Neural cell (in vitro differentiated cells): ENCODE results near the gene KBTBD3. TPM values are rescaled to one million over a fixed set of nuclear protein-coding genes. Genes with fewer than 3 reads are reported as not detected.

Experiments
- H2AFZ ChIP-seq: fragments of 200-600, 300-800 bp; sonication (generic), shearing (Covaris generic); 2 replicates; pipeline ENCODE4 v1.6.0; 2014; ENCODE audit warnings: low read depth, mild to moderate bottlenecking, antibody characterized with exemption, low read length, moderate library complexity
- H3F3A ChIP-seq: fragments of 200-600 bp; shearing (Covaris generic); 2 replicates; pipeline ENCODE4 v1.6.1; 2016; ENCODE audit warnings: mild to moderate bottlenecking, moderate library complexity, mixed read lengths, antibody characterized with exemption, low read length; ENCODE audit not compliant: insufficient read depth, poor library complexity, severe bottlenecking
- H3K27ac ChIP-seq: fragments of 200-600, 300-800 bp; sonication (generic), shearing (Covaris generic); 2 replicates; pipeline ENCODE4 v1.5.1; 2014; ENCODE audit warnings: mild to moderate bottlenecking, low read length, moderate library complexity
- H3K27me3 ChIP-seq: fragments of 300-800, 200-600 bp; sonication (generic), shearing (Covaris generic); 2 replicates; pipeline ENCODE4 v1.6.0; 2014; ENCODE audit warnings: mild to moderate bottlenecking, low read depth, low read length, moderate library complexity; ENCODE audit not compliant: insufficient read depth
- H3K36me3 ChIP-seq: fragments of 300-800, 200-600 bp; sonication (generic), shearing (Covaris generic); 2 replicates; pipeline ENCODE4 v1.5.1; 2014; ENCODE audit warnings: mild to moderate bottlenecking, antibody characterized with exemption, low read length, moderate library complexity; ENCODE audit not compliant: insufficient read depth
- H3K4me2 ChIP-seq: fragments of 300-800, 200-600 bp; sonication (generic), shearing (Covaris generic); 2 replicates; pipeline ENCODE4 v1.6.0; 2014; ENCODE audit warnings: mild to moderate bottlenecking, low read length
- H3K4me3 ChIP-seq: fragments of 300-800, 200-600 bp; sonication (generic), shearing (Covaris generic); 2 replicates; pipeline ENCODE4 v1.5.1; 2014; ENCODE audit warnings: mild to moderate bottlenecking, low read length, moderate library complexity
- H3K79me2 ChIP-seq: fragments of 200-600 bp; shearing (Covaris generic); replicated peaks from 2 replicates; pipeline ENCODE4 v1.6.0; 2014; ENCODE audit warnings: mild to moderate bottlenecking, low read length, moderate library complexity; ENCODE audit not compliant: insufficient read depth
- H3K9ac ChIP-seq: fragments of 300-800, 200-600 bp; sonication (generic), shearing (Covaris generic); 2 replicates; pipeline ENCODE4 v1.6.1; 2016; ENCODE audit warnings: mild to moderate bottlenecking, low read length, mixed read lengths
- H3K9me2 ChIP-seq: fragments of 200-600 bp; shearing (Covaris generic); 2 replicates; pipeline ENCODE4 v1.6.1; 2016; ENCODE audit warnings: mild to moderate bottlenecking, low read length, mixed read lengths; ENCODE audit not compliant: insufficient read depth
- H3K9me3 ChIP-seq: fragments of 200-600, 300-800 bp; sonication (generic), shearing (Covaris generic); 2 replicates; pipeline ENCODE4 v1.6.1; 2016; ENCODE audit warnings: mild to moderate bottlenecking, mixed run types, low read length, moderate library complexity, mixed read lengths
- H4K20me1 ChIP-seq: fragments of 200-600 bp; shearing (Covaris generic); 2 replicates; pipeline ENCODE4 v1.6.1; 2016; ENCODE audit warnings: mild to moderate bottlenecking, mixed run types; ENCODE audit not compliant: insufficient read depth
- CTCF ChIP-seq: fragments of 450-650 bp; IDR thresholded peaks from 2 replicates; pipeline ENCODE4 v1.5.1; 2014; ENCODE audit warnings: antibody characterized with exemption, mild to moderate bottlenecking, moderate library complexity; ENCODE audit not compliant: poor library complexity, severe bottlenecking
- EP300 ChIP-seq: fragments of 450-650 bp; conservative IDR thresholded peaks from 2 replicates; pipeline ENCODE4 v1.6.1; 2014; ENCODE audit warnings: antibody characterized with exemption, mild to moderate bottlenecking, moderate library complexity; ENCODE audit not compliant: poor library complexity, severe bottlenecking
- EZH2 ChIP-seq: fragments of 200-600, 300-800 bp; shearing (Covaris generic), sonication (generic); IDR thresholded peaks from 2 replicates; pipeline ENCODE4 v1.6.1; 2014; ENCODE audit warnings: antibody characterized with exemption, low read length, borderline replicate concordance, mild to moderate bottlenecking; ENCODE audit not compliant: insufficient read depth, poor library complexity, severe bottlenecking
- MXI1 ChIP-seq: fragments of 450-650 bp; conservative IDR thresholded peaks from 2 replicates; pipeline ENCODE4 v1.6.1; 2014; ENCODE audit warnings: antibody characterized with exemption, mild to moderate bottlenecking; ENCODE audit not compliant: poor library complexity, severe bottlenecking
- POLR2AphosphoS5 ChIP-seq: IDR thresholded peaks from 2 replicates; pipeline ENCODE4 v1.6.1; 2012
- RAD21 ChIP-seq: fragments of 450-650 bp; conservative IDR thresholded peaks from 2 replicates; pipeline ENCODE4 v1.6.1; 2014; ENCODE audit warnings: antibody characterized with exemption, mild to moderate bottlenecking, moderate library complexity
- REST ChIP-seq: IDR thresholded peaks from 2 replicates; pipeline ENCODE4 v1.6.1; 2012; ENCODE audit warnings: borderline replicate concordance
- SMC3 ChIP-seq: fragments of 450-650 bp; conservative IDR thresholded peaks from 2 replicates; pipeline ENCODE4 v1.6.1; 2014; ENCODE audit warnings: antibody characterized with exemption, mild to moderate bottlenecking, moderate library complexity; ENCODE audit not compliant: poor library complexity
- TAF1 ChIP-seq: IDR thresholded peaks from 2 replicates; pipeline ENCODE4 v1.6.1; 2012; ENCODE audit warnings: low read depth
- polyA plus RNA-seq: library from polyadenylated mRNA; depleted of rRNA; stranded (reverse); fragments of >200 nt; gene quantifications from 2 replicates; pipeline ENCODE4 v1.2.3, GENCODE V29; 2014

The KBTBD3 gene
- polyA plus RNA-seq, 1 donor from 2014 or later: 7.3 TPM

- Histone ChIP-seq H3K4me3 (no peak overlapping the region), H3K27ac (no peak overlapping the region), H3K27me3 (no peaks in the 10 kb centered on the region), H3K9me3 (no peaks in the 10 kb centered on the region), H3K4me2 (no peak overlapping the region), H3K9me2 (no peaks in the 10 kb centered on the region), H3K79me2 (no peaks in the 10 kb centered on the region), H3F3A (no peaks in the 10 kb centered on the region), H2AFZ (no peak overlapping the region), H3K36me3 (no peaks in the 10 kb centered on the region), H3K9ac (no peak overlapping the region), H4K20me1 (no peaks in the 10 kb centered on the region)
- TF ChIP-seq RAD21 (no peak), REST (no peak), CTCF (no peak), EP300 (no peak), TAF1 (no peak), EZH2 (no peak), SMC3 (no peak), MXI1 (no peak), POLR2AphosphoS5 (no peak)
Observed at GRCh38 chr11:106105986-106106385, 28.8 kb upstream of the KBTBD3 start.

GRCh38 chr11:106101819-106102218 lies 24.7 kb upstream of the KBTBD3 start:
- Histone ChIP-seq H3K36me3 (peaks cover 13% of the 10 kb centered on the region), H3K4me3 (no peak overlapping the region), H3K9ac (no peak overlapping the region), H3K79me2 (no peaks in the 10 kb centered on the region), H3K4me2 (no peak overlapping the region), H3K9me3 (no peaks in the 10 kb centered on the region), H2AFZ (no peak overlapping the region), H3F3A (no peaks in the 10 kb centered on the region), H3K9me2 (no peaks in the 10 kb centered on the region), H3K27me3 (no peaks in the 10 kb centered on the region), H3K27ac (no peak overlapping the region), H4K20me1 (no peaks in the 10 kb centered on the region)
- TF ChIP-seq MXI1: no peak
- TF ChIP-seq TAF1: no peak
- no peak for TF ChIP-seq RAD21
- TF ChIP-seq REST: no peak
- no peak for TF ChIP-seq SMC3
- TF ChIP-seq CTCF: no peak
- no peak for TF ChIP-seq POLR2AphosphoS5
- TF ChIP-seq EP300: no peak
- TF ChIP-seq EZH2: no peak
